ENCODE data around the gene CCDC40.

CCDC40 gene

GRCh38 chr17:80070375-80071115, 34.1 kb downstream of the CCDC40 start:
- H3K27ac ChIP-seq = no peak overlapping the region
- H3K9me3 ChIP-seq (ENCODE audit: severe bottlenecking) = no peaks in the 10 kb centered on the region
- H3K27me3 ChIP-seq (ENCODE audit: insufficient read depth, low read depth, severe bottlenecking) = no peaks in the 10 kb centered on the region
- no peak overlapping the region for H3K4me3 ChIP-seq (ENCODE audit: low read depth, low read length)
- no peak for TF ChIP-seq CTCF (IDR thresholded peaks at IDR 0.05; ENCODE audit: low read depth, low read length)
- no peak for DNase-seq
- no peaks in the 10 kb centered on the region; the same call in 1 of the 2 replicates for H3K36me3 ChIP-seq

GRCh38 chr17:80071116-80071841, 34.8 kb downstream of the CCDC40 start:
- no peaks in the 10 kb centered on the region for H3K9me3 ChIP-seq (ENCODE audit: severe bottlenecking)
- DNase-seq = no peak
- TF ChIP-seq CTCF (IDR thresholded peaks at IDR 0.05; ENCODE audit: low read depth, low read length) = no peak
- no peaks in the 10 kb centered on the region; the same call in 1 of the 2 replicates for H3K36me3 ChIP-seq
- H3K4me3 ChIP-seq (ENCODE audit: low read depth, low read length) = no peak overlapping the region
- no peak overlapping the region for H3K27ac ChIP-seq
- no peaks in the 10 kb centered on the region for H3K27me3 ChIP-seq (ENCODE audit: insufficient read depth, low read depth, severe bottlenecking)

GRCh38 chr17:80072410-80072809, 36.0 kb downstream of the CCDC40 start:
- DNase-seq = no peak
- Histone ChIP-seq H3K27me3 (ENCODE audit: insufficient read depth, low read depth, severe bottlenecking) (no peaks in the 10 kb centered on the region), H3K27ac (no peak overlapping the region), H3K9me3 (ENCODE audit: severe bottlenecking) (no peaks in the 10 kb centered on the region), H3K36me3 (no peaks in the 10 kb centered on the region), H3K4me3 (ENCODE audit: low read depth, low read length) (no peak overlapping the region)
- TF ChIP-seq CTCF (IDR thresholded peaks at IDR 0.05; ENCODE audit: low read depth, low read length) = no peak

GRCh38 chr17:80080081-80080480, 43.6 kb downstream of the CCDC40 start:
- Histone ChIP-seq H3K36me3 (no peaks in the 10 kb centered on the region; the same call in 1 of the 2 replicates), H3K4me3 (ENCODE audit: low read depth, low read length) (no peak overlapping the region), H3K9me3 (ENCODE audit: severe bottlenecking) (no peaks in the 10 kb centered on the region), H3K27me3 (ENCODE audit: insufficient read depth, low read depth, severe bottlenecking) (no peaks in the 10 kb centered on the region), H3K27ac (no peak overlapping the region)
- no peak for TF ChIP-seq CTCF (IDR thresholded peaks at IDR 0.05; ENCODE audit: low read depth, low read length)
- no peak for DNase-seq

- Histone ChIP-seq H3K27me3 (ENCODE audit: insufficient read depth, low read depth, severe bottlenecking) (no peaks in the 10 kb centered on the region), H3K9me3 (ENCODE audit: severe bottlenecking) (no peaks in the 10 kb centered on the region), H3K36me3 (no peaks in the 10 kb centered on the region; the same call in 1 of the 2 replicates), H3K27ac (no peak overlapping the region), H3K4me3 (ENCODE audit: low read depth, low read length) (no peak overlapping the region)
- no peak for DNase-seq
- TF ChIP-seq CTCF (IDR thresholded peaks at IDR 0.05; ENCODE audit: low read depth, low read length) = no peak
These were observed 45.2 kb downstream of the CCDC40 start for GRCh38 chr17:80081596-80081995.
